ENCODE results near the gene ANXA5. TPM values are rescaled to one million over a fixed set of nuclear protein-coding genes. Genes with fewer than 3 reads are reported as not detected.

The ANXA5 gene
- total and polyA plus RNA-seq, 2 donors (not counting 1 experiment from before 2014, with no cell fraction given), result 602 to 2,025 TPM

GRCh38 chr4:121675715-121676114 lies 21.1 kb downstream of the ANXA5 start:
- Histone ChIP-seq H2AFZ (ENCODE audit: low read length) (no peak overlapping the region), H3K9ac (ENCODE audit: insufficient read depth, low read length) (no peak overlapping the region), H3K27me3 (ENCODE audit: control insufficient read depth, insufficient read depth, low read length) (no peaks in the 10 kb centered on the region), H3K9me3 (ENCODE audit: control insufficient read depth, insufficient read depth, low read depth, low read length) (no peaks in the 10 kb centered on the region), H3K4me1 (ENCODE audit: control insufficient read depth, extremely low read depth, insufficient read depth, low read length) (peaks cover 3% of the 10 kb centered on the region), H3K27ac (ENCODE audit: insufficient read depth, low read length) (no peak overlapping the region), H3K36me3 (ENCODE audit: control insufficient read depth, insufficient read depth, low read length) (peaks cover 25% of the 10 kb centered on the region), H3K4me2 (ENCODE audit: extremely low read depth, insufficient read depth, low read length) (no peak overlapping the region), H3K4me3 (replicated peaks in 1 of 4; ENCODE audit: control extremely low read depth in 1 of 4, insufficient read depth in 1 of 4, low read depth in 3 of 4, low read length in 4 of 4) (no peak overlapping the region), H3K79me2 (ENCODE audit: control insufficient read depth, insufficient read depth, low read length) (peaks cover 47% of the 10 kb centered on the region), H4K20me1 (ENCODE audit: control insufficient read depth, extremely low read depth, insufficient read depth, low read length) (no peaks in the 10 kb centered on the region)
- TF ChIP-seq CTCF (conservative IDR thresholded peaks at IDR 0.05 in 1 of 2, IDR thresholded peaks at IDR 0.05 in 1 of 2; ENCODE audit: low read depth in 1 of 2, low read length in 2 of 2) (peak; percentile 45 to 47), EZH2 (IDR thresholded peaks at IDR 0.05; ENCODE audit: low read length, missing control alignments) (no peak)
- peak; percentile 39 to 47 for DNase-seq (ENCODE audit: low read depth in 2 of 2)

- Histone ChIP-seq H4K20me1 (ENCODE audit: control insufficient read depth, extremely low read depth, insufficient read depth, low read length) (no peaks in the 10 kb centered on the region), H3K36me3 (ENCODE audit: control insufficient read depth, insufficient read depth, low read length) (peaks cover 18% of the 10 kb centered on the region)
Observed at GRCh38 chr4:121674696-121675095, 22.1 kb downstream of the ANXA5 start.

GRCh38 chr4:121674191-121674590 lies 22.6 kb downstream of the ANXA5 start:
- peaks cover 16% of the 10 kb centered on the region for H3K4me1 ChIP-seq (ENCODE audit: control insufficient read depth, extremely low read depth, insufficient read depth, low read length)
- H2AFZ ChIP-seq (ENCODE audit: low read length), result no peak overlapping the region
- no peaks in the 10 kb centered on the region for H3K27me3 ChIP-seq (ENCODE audit: control insufficient read depth, insufficient read depth, low read length)
- peaks cover 18% of the 10 kb centered on the region for H3K36me3 ChIP-seq (ENCODE audit: control insufficient read depth, insufficient read depth, low read length)
- H3K79me2 ChIP-seq (ENCODE audit: control insufficient read depth, insufficient read depth, low read length), result peaks cover 36% of the 10 kb centered on the region
- no peak overlapping the region for H3K4me3 ChIP-seq (replicated peaks in 1 of 4; ENCODE audit: control extremely low read depth in 1 of 4, insufficient read depth in 1 of 4, low read depth in 3 of 4, low read length in 4 of 4)
- H3K9me3 ChIP-seq (ENCODE audit: control insufficient read depth, insufficient read depth, low read depth, low read length), result no peaks in the 10 kb centered on the region
- H4K20me1 ChIP-seq (ENCODE audit: control insufficient read depth, extremely low read depth, insufficient read depth, low read length), result no peaks in the 10 kb centered on the region
- TF ChIP-seq EZH2 (IDR thresholded peaks at IDR 0.05; ENCODE audit: low read length, missing control alignments), result no peak
- no peak for TF ChIP-seq CTCF (conservative IDR thresholded peaks at IDR 0.05 in 1 of 2, IDR thresholded peaks at IDR 0.05 in 1 of 2; ENCODE audit: low read depth in 1 of 2, low read length in 2 of 2)
- H3K4me2 ChIP-seq (ENCODE audit: extremely low read depth, insufficient read depth, low read length), result no peak overlapping the region
- no peak for DNase-seq (ENCODE audit: low read depth in 2 of 2)
- H3K9ac ChIP-seq (ENCODE audit: insufficient read depth, low read length), result no peak overlapping the region
- H3K27ac ChIP-seq (ENCODE audit: insufficient read depth, low read length), result no peak overlapping the region

More at GRCh38 chr4:121674696-121675095, 22.1 kb downstream of the ANXA5 start:
- Histone ChIP-seq H3K79me2 (ENCODE audit: control insufficient read depth, insufficient read depth, low read length) (peaks cover 39% of the 10 kb centered on the region), H3K27me3 (ENCODE audit: control insufficient read depth, insufficient read depth, low read length) (no peaks in the 10 kb centered on the region), H3K4me3 (replicated peaks in 1 of 4; ENCODE audit: control extremely low read depth in 1 of 4, insufficient read depth in 1 of 4, low read depth in 3 of 4, low read length in 4 of 4) (no peak overlapping the region), H3K4me1 (ENCODE audit: control insufficient read depth, extremely low read depth, insufficient read depth, low read length) (peaks cover 12% of the 10 kb centered on the region), H3K9ac (ENCODE audit: insufficient read depth, low read length) (no peak overlapping the region), H3K9me3 (ENCODE audit: control insufficient read depth, insufficient read depth, low read depth, low read length) (no peaks in the 10 kb centered on the region), H2AFZ (ENCODE audit: low read length) (no peak overlapping the region), H3K4me2 (ENCODE audit: extremely low read depth, insufficient read depth, low read length) (no peak overlapping the region), H3K27ac (ENCODE audit: insufficient read depth, low read length) (no peak overlapping the region)
- TF ChIP-seq EZH2 (IDR thresholded peaks at IDR 0.05; ENCODE audit: low read length, missing control alignments), result no peak
- TF ChIP-seq CTCF (conservative IDR thresholded peaks at IDR 0.05 in 1 of 2, IDR thresholded peaks at IDR 0.05 in 1 of 2; ENCODE audit: low read depth in 1 of 2, low read length in 2 of 2), result no peak
- DNase-seq (ENCODE audit: low read depth in 2 of 2), result no peak
